Heart left ventricle (tissue), 13 donors: ENCODE results near the gene ITPR2.

Source experiments
- POLR2A ChIP-seq, 2 donors: fragments of 450-650 bp; IDR thresholded peaks; one replicate each; pipeline ENCODE4 v1.6.1; 2017; ENCODE audit warnings: antibody characterized with exemption in 2 of 2, mild to moderate bottlenecking in 2 of 2, moderate library complexity in 2 of 2
- TF ChIP-seq, protein P1 (sequence below), 12 donors: fragments of 200-600 bp; sonication (generic) in 4 of 12; IDR thresholded peaks; one replicate each; pipeline versions ENCODE4 v1.5.0 to v1.8.0; 2018 to 2022; ENCODE audit warnings: antibody characterized with exemption in 12 of 12, mild to moderate bottlenecking in 5 of 12
- donor health status: ischemic (EF 13 %, LVEDD 7.1; RV severe dilation, severe dysfunction).
- donor health status: DM: no; HTN: yes; CAD: no.
- donor health status: DM: no; HTN: no; CAD: no.
- donor health status: ischemic (EF 25% LVEDD 6.9; RV normal size, moderate dysfunction).
- donor health status: ischemic (EF 25% LVEDD 5.7; RV mildly dilated, moderate dysfunction).
- donor health status: ischemic (EF 35%, LVEDD 5.7; RV mildly dilated, moderate dysfunction).
- donor health status: nonischemic (EF 11% LVEDD 7.7; RV severe dilation, severe dysfunction).
- donor health status: DM: yes; HTN: yes; CAD: no.
- donor health status: PGD.
- donor health status: ischemic (EF 29% LVEDD 5.4; RV normal size, mild dysfunction).
- donor health status: nonischemic (EF 23%, LVEDD 6.1; RV moderate dilation, normal function).

DNA sequence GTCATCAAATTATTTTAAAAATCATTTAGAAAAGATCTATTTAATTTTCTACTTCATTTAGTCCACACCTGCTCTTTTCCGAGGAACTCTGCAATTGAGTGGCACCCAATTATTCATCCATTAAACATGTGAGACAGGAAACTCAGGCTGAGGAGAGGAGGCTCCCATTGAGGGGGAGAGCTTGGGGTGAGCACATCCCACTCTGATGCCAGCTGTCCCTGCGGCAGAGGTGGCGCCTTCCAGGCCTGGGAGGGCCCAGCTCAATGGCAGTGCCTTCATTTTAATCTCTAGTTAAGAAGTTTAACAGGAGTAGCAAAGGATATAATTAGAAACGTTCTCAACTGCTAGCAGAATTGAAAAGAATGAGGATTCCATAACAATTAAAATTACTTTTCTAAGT is 92.0 kb downstream of the ITPR2 start:
- TF ChIP-seq, protein P1, sequence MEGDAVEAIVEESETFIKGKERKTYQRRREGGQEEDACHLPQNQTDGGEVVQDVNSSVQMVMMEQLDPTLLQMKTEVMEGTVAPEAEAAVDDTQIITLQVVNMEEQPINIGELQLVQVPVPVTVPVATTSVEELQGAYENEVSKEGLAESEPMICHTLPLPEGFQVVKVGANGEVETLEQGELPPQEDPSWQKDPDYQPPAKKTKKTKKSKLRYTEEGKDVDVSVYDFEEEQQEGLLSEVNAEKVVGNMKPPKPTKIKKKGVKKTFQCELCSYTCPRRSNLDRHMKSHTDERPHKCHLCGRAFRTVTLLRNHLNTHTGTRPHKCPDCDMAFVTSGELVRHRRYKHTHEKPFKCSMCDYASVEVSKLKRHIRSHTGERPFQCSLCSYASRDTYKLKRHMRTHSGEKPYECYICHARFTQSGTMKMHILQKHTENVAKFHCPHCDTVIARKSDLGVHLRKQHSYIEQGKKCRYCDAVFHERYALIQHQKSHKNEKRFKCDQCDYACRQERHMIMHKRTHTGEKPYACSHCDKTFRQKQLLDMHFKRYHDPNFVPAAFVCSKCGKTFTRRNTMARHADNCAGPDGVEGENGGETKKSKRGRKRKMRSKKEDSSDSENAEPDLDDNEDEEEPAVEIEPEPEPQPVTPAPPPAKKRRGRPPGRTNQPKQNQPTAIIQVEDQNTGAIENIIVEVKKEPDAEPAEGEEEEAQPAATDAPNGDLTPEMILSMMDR (IDR thresholded peaks at IDR 0.05) = no peak
- TF ChIP-seq POLR2A (IDR thresholded peaks at IDR 0.05) = no peak
